GM21825 (cell line): Measurements from ENCODE around the gene PCGF1.
A peak's percentile ranks its signal among the peaks of the same experiment; 100 is the strongest.
"Not testable (repeated sequence)": the region's sequence is repeated elsewhere in the genome, so short reads cannot be mapped to it uniquely, and the experiment has no call there.

Experiments used
- ATAC-seq: cut with Tn5 transposase; IDR thresholded peaks from one replicate; pipeline ENCODE4 v1.9.1; 2021; ENCODE audit warnings: mild to moderate bottlenecking, moderate library complexity; ENCODE audit not compliant: unreplicated experiment

Gene PCGF1

GRCh38 chr2:74499940-74500577 is 7.4 kb downstream of the PCGF1 start:
- ATAC-seq = no peak

DNA sequence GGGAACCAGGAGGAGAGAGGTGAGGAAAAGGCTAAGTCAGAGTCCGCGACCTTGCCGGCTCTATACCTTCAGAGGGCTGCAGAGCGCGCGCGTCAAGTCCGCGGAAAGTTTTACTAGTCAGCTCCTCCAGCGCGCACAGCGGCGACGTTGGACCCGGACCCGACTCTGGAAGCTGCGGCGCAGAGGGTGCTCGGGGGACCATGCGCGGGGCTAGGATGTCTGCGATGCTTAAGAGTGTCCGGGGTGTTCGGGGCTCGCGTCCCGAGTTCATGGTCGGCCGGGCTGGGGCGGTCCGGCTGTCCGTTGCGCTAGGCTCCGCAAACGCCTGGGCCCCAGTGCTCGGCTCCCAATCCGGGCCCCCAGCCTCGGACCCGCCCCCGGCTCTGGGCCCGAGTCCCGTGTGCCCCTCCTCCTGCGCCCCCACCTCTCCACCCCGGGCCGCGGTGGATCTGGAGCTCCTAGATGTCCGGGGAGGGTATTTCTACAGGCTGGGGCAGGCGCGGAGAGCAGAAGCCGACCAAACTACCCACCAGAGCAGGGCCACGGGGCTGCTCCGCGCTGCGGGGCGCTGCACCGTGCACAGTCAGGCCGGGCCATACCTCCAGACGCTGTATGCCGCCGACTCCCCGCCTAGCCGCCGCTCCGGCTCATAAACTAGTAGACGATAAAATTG is 8.1 kb downstream of the PCGF1 start, which contains the start of gene LBX2:
LBX2 (minus strand) TSS at position 337 of the 673 bp plus-strand sequence; CDS start at position 271, 66 bp downstream.
- ATAC-seq = no peak

- no peak for ATAC-seq
Observed at GRCh38 chr2:74498500-74499266, 8.8 kb downstream of the PCGF1 start.

- ATAC-seq = no peak
Observed at GRCh38 chr2:74497777-74498499, 9.6 kb downstream of the PCGF1 start.

GRCh38 chr2:74496997-74497776 is 10.3 kb downstream of the PCGF1 start:
- no peak for ATAC-seq

DNA sequence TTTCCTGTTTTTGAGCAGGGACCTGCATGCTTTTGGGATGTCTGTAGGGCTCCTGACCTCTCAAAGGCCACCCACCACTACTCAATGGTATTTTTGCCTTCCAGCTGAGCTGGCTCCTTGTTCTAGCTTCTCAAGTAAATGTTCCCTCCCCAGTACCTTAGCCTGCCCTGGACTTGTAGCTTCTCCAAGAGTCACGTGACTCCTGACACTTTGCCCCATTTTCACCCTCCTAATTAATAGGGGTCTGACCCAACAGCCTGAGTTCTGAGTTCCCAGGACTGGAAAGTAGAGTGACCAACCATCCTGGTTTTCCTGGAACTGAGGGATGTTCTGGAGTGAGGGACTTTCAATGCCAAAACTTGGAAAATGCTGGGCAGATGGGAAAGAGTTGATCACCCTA is 12.1 kb downstream of the PCGF1 start:
- ATAC-seq = no peak

- ATAC-seq = no peak
Observed at GRCh38 chr2:74493546-74493945, 13.9 kb downstream of the PCGF1 start.

GRCh38 chr2:74491648-74492544 is 15.6 kb downstream of the PCGF1 start:
- no peak for ATAC-seq

DNA sequence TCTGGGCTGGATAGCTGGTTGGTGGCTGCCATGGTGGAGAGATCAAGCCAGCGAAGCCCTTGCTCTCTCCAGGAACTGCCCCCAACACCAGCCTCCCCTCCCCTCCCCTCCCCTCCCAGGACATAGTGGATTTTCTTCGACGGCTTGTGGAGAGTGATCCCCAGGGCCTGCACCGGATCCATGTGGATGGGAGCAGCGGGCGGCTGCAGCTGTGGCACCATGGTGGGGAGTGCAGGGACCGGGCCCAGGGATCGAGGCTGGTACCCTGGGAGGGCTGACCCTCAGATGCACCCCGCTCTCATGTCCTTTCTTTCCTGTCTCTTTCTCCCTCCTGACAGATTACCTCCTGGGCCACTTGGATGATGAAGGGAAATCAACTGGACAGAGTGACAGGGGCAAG is 17.6 kb downstream of the PCGF1 start:
- no peak for ATAC-seq

DNA sequence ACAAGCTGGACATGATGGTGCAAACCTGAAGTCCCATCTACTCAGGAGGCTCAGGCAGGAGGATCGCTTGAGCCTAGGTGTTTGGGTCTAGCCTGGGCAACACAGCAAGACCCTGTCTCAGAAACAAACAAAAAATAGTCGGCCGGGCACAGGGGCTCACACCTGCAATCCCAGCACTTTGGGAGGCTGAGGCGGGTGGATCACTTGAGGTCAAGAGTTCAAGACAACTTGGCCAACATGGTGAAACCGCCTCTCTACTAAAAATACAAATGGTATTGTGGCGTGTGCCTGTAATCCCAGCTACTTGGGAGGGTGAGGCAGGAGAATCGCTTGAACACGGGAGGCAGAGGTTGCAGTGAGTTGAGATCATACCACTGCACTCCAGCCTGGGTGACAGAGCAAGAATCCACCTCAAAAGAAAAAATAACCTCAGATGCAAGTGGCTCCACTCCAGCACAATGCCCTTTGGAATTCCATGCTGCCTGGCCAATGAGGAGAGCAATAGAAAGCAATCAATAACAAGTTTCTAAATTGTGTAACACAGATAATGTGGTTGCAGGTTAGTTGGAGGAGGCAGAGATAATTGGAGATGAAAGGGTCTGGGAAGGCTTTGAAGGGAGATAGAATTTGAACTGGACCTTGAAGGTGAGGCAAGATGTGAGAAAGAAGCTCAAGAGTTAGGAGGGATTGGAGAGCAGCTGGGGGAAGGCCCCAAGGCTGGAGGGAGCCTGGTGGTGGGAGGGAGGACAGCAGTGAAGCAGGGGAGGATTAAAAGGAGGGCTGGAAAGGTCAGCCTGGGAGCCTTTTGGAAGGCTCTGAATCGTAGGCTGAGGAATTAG is 18.6 kb downstream of the PCGF1 start:
- ATAC-seq = no peak

DNA sequence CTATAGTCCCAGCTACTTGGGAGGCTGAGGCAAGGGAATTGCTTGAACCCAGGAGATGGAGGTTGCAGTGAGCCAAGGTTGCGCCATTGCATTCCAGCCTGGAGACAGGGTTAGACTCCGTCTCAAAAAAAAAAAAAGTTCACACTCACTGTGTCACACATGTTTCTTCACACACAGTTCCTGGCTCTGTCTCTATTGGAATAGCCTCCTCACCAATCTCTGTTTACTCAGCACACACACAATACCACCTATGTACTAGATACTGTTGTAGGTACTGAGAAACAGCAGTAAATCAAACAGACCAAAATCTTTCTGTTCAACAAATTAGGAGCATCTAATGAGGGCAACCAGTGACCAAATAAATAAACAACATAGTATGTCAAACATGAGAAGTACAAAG is 21.4 kb downstream of the PCGF1 start:
- ATAC-seq = no peak

DNA sequence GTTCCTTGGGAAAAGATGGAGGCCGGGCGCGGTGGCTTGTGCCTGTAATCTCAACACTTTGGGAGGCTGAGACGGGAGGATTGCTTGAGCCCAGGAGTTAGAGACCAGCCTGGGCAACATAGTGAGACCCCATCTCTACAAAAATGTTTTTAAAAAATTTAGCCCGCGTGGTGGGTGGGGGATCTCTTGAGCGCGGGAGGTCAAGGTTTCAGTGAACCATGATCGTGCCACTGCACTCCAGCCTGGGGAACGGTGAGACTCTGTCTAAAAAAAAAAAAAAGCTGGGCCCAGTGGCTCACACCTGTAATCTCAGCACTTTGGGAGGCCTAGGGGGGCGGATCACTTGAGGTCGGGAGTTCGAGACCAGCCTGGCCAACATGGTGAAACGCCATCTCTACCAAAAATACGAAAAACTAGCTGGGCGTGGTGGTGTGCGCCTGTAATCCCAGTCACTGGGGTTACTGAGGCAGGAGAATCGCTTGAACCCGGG is 23.8 kb downstream of the PCGF1 start:
- not testable (repeated sequence) for ATAC-seq

- ATAC-seq = peak; percentile 87
Observed at GRCh38 chr2:74482801-74483674, 24.5 kb downstream of the PCGF1 start, which contains the start of the genes CCDC142 and TTC31. Gene CCDC142 (minus strand): TSS chr2:74482998. CDS start chr2:74482837, 161 bp downstream. Gene TTC31 (plus strand): TSS chr2:74483081. CDS start chr2:74483096, 15 bp downstream.

- ATAC-seq = peak; percentile 39
Observed at GRCh38 chr2:74481961-74482800, 25.3 kb downstream of the PCGF1 start.

DNA sequence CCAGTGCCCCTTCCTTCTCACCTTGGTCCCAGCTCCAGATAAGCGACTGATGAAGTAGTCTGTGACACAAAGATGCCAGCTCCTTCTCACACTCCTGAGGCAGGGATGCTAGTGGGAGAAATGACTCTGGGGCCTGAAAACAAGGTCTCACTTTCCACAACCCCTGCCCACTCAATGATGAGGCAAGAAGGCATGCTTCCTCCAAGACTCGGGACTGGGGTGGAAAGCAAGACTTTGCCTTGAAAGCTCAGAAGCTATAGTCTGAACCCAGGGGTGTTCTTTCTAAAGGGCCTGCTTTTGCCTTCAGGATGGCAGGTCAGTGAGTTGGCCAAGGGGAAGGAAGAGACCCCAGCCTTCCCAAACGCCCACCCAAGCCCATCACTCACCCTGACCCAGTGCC is 26.1 kb downstream of the PCGF1 start:
- ATAC-seq = no peak

GRCh38 chr2:74474899-74475298 is 32.6 kb downstream of the PCGF1 start:
- no peak for ATAC-seq
